HG03521 (cell line): ENCODE results near the gene CADM1.

Source experiments
- ATAC-seq: cut with Tn5 transposase; IDR thresholded peaks from one replicate; pipeline ENCODE4 v1.9.1; 2021; ENCODE audit warnings: mild to moderate bottlenecking, moderate library complexity; ENCODE audit not compliant: unreplicated experiment

CADM1 gene

DNA sequence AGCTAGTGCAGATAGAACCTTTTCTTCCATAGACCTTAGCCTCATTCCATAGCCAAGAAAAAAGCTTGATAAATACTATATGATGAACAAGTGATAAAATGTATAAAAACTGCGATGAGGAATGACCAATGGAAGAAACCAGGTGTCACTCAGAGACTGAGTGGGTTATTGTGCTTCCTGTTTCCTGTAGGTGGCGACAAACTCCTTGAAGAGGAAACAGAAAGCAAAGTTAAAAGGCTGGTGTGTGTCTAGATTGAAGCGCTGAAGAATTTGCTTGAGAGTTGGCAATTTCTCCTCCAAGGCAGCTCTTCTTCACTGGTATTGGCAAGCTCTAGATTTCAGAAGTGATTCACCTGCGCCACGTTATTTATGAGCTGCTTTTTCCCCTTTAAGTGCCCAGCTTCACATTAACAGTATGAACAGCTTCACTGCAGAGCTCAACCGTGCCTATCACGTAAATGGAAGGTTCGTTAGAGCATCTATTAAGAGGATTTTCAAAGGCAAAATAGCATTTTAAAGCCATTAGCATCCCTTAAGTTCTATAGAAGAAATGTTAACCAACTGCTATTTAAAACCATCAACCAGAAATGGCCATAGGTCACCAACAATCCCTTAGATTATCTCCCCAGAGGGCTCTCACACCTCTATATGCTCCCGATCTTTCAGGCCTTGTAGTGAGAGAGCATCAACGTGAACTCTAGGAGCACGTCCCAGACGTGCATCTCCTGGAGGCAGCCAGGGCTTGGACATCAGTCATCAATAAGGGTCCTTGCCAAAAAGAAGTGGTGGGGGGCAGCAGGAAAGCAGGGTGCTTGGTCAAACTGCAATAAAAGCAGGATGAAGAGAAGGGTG, 179.4 kb downstream of the CADM1 start:
- ATAC-seq: no peak

GRCh38 chr11:115322553-115323203, 181.5 kb downstream of the CADM1 start:
- no peak for ATAC-seq

GRCh38 chr11:115321605-115322289, 182.5 kb downstream of the CADM1 start:
- ATAC-seq: no peak

DNA sequence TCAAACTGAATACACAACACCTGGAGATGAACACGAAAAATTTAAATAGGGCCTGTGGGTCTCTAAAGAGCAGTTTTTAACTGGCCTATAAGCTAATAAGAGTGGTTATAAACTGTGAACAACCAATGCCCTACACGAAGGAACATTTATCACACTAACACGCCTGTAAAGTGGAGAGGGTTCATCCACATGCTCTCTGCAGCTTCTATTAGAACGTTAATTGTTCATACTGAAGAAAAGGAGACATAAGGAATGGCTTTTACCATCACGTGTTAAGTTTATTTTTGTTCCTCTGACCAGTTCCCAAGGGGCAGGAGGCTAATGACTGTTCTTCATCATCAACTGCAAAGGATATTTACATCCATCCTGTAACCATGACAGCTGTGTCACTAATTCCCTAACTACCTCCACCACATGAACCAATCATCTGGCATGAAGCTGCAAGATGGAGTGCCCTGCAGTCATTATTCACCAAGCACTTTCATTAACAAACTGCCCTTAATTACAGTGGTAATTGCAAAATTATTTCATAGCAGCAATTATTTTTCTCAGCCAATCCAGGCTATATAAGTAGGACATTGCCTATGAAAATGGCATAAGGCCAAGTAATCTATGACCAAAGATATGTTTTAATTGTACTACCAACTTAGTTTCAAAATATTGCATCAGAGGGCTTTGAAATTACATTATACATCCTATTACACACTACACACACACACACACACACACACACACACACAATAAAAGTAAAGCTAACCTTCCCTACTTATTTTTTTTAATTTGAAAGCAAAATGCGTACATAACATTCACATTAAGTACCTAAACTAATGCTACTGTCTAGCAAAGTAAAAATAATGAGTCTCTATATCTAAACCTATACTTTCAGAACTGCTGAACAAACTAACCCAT, 186.7 kb downstream of the CADM1 start:
- ATAC-seq: no peak

GRCh38 chr11:115316696-115317095, 187.5 kb downstream of the CADM1 start:
- no peak for ATAC-seq

DNA sequence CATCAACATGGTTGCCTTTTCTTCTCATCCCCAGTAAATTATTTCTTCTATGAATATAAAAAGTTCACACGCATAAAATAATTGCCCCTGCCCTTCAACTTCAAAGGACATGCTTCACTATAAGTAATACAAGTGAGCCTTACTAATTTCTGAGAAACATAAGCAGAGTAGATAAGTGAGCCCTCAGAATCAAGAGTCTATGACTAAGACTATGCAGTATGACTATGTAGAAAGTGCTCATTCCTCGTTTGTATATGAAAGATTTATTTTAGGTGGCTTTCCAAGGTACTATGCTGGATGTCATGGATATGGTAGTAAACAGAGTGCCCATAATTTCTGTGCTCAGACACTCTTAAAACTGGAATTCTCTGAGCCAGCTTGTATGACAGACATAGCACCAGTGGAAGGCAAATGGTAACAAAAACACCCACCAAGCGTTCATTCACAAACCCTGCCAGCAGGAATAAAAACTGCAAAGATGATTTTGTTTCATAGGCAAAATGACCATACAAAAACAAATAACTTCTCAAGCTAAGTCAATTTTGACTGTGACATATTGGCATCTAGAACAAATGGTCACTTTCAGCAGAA, 189.8 kb downstream of the CADM1 start:
- no peak for ATAC-seq

DNA sequence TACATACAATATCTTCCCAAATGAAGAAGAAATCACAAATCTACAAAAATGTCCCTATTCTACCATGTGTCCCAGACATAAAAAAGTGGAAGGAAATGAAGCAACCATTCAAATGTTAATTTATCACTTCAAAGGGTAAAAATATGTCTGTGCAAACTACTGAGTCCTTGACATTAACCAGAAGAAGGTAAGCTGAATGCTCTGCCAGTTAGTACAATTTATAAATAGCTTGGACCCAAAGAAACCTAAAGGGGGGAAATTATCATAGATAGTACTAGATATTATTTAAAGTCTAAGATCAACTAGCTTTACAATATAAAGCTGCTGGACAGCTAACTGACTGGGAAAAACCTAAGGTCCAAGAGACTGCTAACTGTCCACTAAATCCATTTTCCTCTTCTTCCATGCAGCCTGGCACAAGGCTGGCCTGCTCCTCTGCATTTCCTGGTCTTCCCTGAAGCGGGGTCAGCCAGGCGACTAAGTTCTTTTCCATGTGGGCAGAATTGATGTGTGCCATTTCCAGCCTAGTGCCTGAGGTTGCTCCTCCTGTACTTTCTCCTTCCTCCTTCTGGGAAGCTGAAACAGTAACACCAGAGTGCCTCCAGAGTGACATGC, 190.9 kb downstream of the CADM1 start:
- no peak for ATAC-seq

DNA sequence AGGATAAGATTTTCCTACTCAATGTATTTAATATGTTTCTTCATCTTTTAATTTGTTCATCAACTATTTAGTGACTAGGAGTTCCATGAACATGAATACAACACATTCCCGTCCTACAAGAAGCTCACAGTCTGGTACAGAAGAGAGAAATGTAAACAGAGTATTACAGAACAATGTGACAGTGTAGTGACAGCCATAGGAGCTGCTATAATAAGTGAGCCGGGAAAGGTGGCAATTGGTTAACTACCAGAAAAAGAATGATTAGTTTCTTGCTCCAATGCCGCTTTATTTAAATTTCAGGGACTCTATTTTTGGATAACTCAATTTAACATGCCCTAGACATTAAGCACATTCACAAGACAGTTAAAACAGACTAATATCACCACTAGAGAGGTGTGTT, 192.3 kb downstream of the CADM1 start:
- ATAC-seq: no peak

DNA sequence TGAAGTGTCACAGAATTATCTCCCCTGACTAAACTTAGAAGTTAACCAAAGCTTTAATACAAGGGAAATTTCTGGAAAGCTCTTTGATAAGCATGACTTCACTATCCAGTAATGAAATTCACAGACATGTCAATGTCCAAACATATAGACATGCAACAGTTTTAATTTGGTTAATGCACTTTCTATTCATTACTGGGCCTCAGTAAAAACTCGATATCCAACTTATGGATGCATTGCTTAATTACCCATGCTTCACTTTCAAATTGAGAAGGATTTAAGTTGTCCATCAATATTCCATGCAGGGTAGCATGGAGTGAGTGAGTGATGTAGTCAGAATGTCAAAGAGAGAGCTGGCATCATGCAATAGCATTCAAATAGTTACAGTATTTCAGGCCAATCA, 197.5 kb downstream of the CADM1 start:
- ATAC-seq: no peak

DNA sequence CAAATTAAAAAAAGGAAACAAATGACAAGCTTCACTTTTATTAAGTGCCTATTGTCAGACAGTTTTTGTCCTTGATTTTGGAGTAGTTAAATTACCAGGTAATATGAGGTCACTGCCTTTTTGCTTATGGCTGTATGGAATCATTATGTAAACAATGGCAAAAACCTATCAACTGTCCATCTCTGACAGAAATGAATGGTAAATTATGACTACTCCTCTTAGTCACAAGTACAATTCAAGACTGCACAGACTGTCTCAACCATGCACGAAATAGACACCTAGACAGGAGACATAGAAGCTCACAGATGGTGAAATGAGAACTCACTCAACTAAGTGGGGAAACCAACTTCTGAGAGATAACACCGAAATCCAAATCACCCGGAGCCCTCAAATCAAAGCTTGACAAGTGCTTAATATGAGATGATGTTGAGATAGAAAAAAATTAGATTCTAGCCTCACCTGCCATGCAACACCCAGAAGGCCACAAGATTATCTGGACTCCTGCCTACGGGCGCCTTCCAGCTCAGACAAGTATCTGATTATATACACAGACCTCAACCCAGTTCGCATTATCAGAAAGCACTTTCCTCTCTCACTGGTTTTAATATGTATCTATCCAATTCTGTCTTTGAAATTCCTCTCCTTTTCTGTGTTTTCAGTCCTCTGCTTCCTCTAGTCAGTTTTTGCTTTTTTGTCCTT, 199.3 kb downstream of the CADM1 start:
- ATAC-seq: no peak

DNA sequence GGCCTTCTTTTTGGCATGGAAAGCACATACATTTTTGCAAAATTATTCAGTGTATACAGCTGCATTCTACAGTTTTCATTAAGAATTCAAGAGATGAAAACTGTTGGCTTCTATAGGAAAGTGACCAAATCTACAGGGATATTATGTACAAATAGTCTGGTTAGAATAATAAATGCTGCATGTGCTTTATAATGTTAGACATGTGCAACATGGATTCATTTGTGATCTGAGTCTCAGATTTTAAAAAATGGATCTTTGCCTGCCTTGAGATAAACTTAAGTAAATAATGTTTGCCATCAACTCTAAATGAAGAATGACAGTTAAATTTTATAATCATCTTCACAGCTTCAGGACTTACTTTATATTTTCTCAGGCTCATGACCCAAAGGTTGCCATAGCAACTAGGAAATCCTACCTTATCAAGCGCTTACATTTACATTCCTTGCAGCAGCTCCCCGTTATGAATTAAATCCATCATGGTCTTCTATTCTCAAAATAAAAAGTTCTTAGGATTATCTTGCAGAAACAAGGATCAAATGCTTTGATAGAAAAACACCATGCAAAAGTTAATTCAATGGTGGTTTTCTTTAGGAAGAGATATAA, 200.2 kb downstream of the CADM1 start:
- no peak for ATAC-seq

DNA sequence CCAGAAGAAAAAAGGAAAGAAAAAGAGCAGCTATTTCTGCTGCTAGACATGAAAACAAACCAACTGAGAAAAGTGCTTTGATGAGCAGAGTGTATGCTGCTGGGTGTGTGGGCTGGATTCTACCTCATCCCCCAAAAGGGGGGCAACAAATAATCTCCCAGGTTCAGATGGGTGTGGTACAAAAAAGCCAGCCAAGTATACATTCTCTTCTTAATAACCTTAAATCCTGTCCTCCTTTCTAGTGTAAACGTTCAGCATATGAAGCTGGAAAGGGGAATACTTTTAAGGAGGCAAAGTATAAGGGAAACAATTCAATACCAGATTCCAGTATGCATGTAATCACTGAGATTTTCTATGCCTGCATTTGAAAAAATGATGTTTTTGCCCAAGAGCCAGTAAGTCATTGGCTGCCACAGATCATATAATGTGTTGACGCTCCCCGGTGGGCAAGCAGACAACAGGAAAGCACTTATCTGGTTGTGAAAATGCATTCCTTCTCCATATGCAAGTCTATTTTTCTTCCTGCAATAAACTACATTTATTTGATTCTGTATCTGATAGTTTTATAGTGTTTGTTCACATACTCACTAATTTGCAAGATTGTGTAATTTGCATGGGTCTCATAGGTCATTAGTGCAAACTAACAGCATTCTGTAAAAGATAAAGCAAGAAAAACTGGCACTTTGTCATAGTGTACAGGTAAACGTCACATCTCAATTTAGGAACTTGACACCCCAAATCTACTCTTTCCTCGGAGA, 201.1 kb downstream of the CADM1 start:
- ATAC-seq: no peak

DNA sequence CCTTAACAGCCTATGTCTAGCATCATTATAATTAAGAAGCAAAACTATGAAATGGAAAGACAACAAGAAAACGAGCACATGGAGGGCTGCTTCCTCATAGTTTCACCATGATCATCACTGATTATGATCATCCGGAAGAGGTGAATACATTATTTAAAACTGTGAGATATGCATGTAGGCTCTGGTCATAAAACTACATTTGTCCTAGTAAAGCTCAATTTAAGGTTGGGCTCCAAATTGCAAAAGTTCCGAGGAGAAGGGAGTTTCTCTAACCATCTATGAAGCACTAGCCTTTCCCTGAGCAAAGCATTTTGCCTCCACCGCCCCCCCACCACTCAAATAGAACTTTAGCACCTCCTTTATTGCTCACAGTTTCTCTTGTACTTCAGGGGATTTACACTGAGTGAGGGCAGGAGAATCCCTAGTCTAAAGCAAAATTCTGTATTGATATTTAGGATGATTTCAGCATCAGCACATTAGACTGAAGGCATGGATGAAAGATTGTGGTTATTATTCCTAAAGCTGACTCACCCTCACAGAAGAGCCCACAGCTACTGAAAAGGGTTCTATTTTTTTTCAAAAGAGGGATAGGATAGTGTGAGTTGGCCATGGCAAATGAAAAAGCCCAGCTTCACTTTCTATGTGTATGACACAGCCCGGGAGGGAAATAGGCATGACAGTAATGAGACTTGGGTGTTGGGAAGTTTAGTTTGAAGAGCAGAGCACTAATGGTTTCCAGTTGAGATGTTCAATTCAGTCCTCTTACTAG, 203.4 kb downstream of the CADM1 start:
- no peak for ATAC-seq

DNA sequence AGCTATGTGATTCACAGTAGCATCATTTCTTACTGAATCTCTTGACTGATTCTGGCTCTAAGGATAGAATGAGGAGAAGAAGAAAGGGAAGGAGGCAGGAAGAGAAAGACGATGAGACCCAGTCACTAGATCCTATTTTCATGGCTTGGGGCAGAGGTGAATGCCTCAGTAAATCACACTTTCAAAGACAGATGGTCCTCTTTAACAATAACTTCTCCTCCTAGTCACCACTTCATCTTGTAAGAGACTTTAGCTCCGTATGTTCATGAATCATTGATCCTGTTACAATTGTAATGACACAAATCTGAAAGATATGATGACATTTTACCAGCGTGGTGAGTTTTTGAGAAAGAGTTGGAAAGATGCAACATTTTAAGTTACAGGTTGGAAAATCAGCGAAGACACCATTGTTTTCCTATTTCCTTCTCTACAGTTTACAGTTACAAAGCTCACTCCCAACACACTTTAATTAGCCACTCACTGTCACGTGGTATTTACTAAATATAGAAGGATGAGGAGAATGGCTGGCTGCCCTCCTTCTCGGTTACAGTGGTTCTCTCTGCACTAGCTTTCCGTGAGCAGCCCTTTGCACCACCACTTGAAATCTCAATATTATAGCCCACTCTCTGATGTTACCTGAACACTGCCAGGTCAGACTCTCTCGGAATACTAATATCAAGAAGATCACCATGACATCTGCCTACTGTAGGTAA, 205.8 kb downstream of the CADM1 start:
- no peak for ATAC-seq

GRCh38 chr11:115297330-115297729, 206.9 kb downstream of the CADM1 start:
- no peak for ATAC-seq

DNA sequence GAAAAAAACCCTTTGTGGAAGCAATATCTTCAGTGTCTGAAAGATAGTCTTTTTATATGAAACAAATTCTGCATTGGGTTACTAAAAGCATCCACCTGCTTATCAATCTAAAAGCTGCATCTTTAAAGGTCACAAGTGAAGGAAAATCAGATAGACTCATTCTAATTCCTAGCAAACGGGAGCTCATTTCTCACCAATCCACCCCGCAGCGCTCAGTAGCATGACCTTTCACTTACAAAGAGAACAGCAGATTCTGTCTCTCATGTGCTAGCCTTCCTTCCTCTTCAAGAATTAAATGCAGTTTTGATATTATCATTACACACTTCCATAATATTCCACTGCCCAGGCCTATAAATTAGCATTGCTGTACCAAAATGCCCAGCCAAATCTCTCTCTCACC, 212.9 kb downstream of the CADM1 start:
- no peak for ATAC-seq

- no peak for ATAC-seq
Observed at GRCh38 chr11:115290893-115291292, 213.3 kb downstream of the CADM1 start.
